ENCODE measurements around the gene DMD. TPM values are rescaled to one million over a fixed set of nuclear protein-coding genes. Genes with fewer than 3 reads are reported as not detected.

DMD gene
- total RNA-seq, 1 donor from 2014 or later, result 30.6 TPM

GRCh38 chrX:31355206-31355955 is 1856.0 kb downstream of the DMD start:
- Mint-ChIP-seq H3K27ac (no peak overlapping the region), H3K4me3 (no peak overlapping the region)

GRCh38 chrX:31353095-31353494 is 1858.3 kb downstream of the DMD start:
- peaks cover 2% of the 10 kb centered on the region for H3K36me3 Mint-ChIP-seq
- Histone ChIP-seq H3K27me3 (no peaks in the 10 kb centered on the region), H3K9ac (no peak overlapping the region), H3K27ac (no peak overlapping the region), H3K4me2 (no peak overlapping the region), H3F3A (ENCODE audit: low read depth) (no peaks in the 10 kb centered on the region), H3K36me3 (no peaks in the 10 kb centered on the region), H3K4me1 (peaks cover 17% of the 10 kb centered on the region), H3K79me2 (ENCODE audit: low read depth) (no peaks in the 10 kb centered on the region), H3K4me3 (no peak overlapping the region), H4K20me1 (ENCODE audit: low read depth) (no peaks in the 10 kb centered on the region), H2AFZ (replicated peaks) (no peak overlapping the region), H3K9me3 (ENCODE audit: low read depth) (no peaks in the 10 kb centered on the region)
- no peak overlapping the region for H3K4me3 Mint-ChIP-seq
- H3K9me3 Mint-ChIP-seq, result no peaks in the 10 kb centered on the region
- H3K27ac Mint-ChIP-seq, result no peak overlapping the region
- DNase-seq (ENCODE audit: low spot score), result no peak
- H3K4me1 Mint-ChIP-seq, result peaks cover 19% of the 10 kb centered on the region
- TF ChIP-seq EZH2 (IDR thresholded peaks at IDR 0.05) (no peak), CTCF (IDR thresholded peaks at IDR 0.05) (no peak), EZH2phosphoT487 (IDR thresholded peaks at IDR 0.05) (no peak)
- no peaks in the 10 kb centered on the region for H3K27me3 Mint-ChIP-seq (ENCODE audit: insufficient read depth, low read depth)

More at GRCh38 chrX:31355206-31355955, 1856.0 kb downstream of the DMD start:
- Histone ChIP-seq H3K4me3 (no peak overlapping the region), H2AFZ (replicated peaks) (no peak overlapping the region), H3K79me2 (ENCODE audit: low read depth) (no peaks in the 10 kb centered on the region), H3K9me3 (ENCODE audit: low read depth) (no peaks in the 10 kb centered on the region), H3K9ac (no peak overlapping the region), H3K27ac (no peak overlapping the region), H4K20me1 (ENCODE audit: low read depth) (no peaks in the 10 kb centered on the region), H3K4me2 (no peak overlapping the region), H3K36me3 (no peaks in the 10 kb centered on the region), H3F3A (ENCODE audit: low read depth) (no peaks in the 10 kb centered on the region), H3K4me1 (peaks cover 17% of the 10 kb centered on the region), H3K27me3 (no peaks in the 10 kb centered on the region)
- DNase-seq (ENCODE audit: low spot score), result no peak
- Mint-ChIP-seq H3K4me1 (peaks cover 20% of the 10 kb centered on the region), H3K36me3 (peaks cover 2% of the 10 kb centered on the region), H3K9me3 (no peaks in the 10 kb centered on the region), H3K27me3 (ENCODE audit: insufficient read depth, low read depth) (no peaks in the 10 kb centered on the region)
- TF ChIP-seq CTCF (IDR thresholded peaks at IDR 0.05) (no peak), EZH2 (IDR thresholded peaks at IDR 0.05) (no peak), EZH2phosphoT487 (IDR thresholded peaks at IDR 0.05) (no peak)

- Histone ChIP-seq H3K27me3 (no peaks in the 10 kb centered on the region), H3K27ac (no peak overlapping the region), H3F3A (ENCODE audit: low read depth) (no peaks in the 10 kb centered on the region), H3K4me2 (no peak overlapping the region), H4K20me1 (ENCODE audit: low read depth) (no peaks in the 10 kb centered on the region), H3K79me2 (ENCODE audit: low read depth) (no peaks in the 10 kb centered on the region), H3K4me3 (no peak overlapping the region), H3K4me1 (peaks cover 3% of the 10 kb centered on the region), H2AFZ (replicated peaks) (no peak overlapping the region), H3K36me3 (no peaks in the 10 kb centered on the region), H3K9me3 (ENCODE audit: low read depth) (no peaks in the 10 kb centered on the region), H3K9ac (no peak overlapping the region)
- Mint-ChIP-seq H3K4me1 (no peaks in the 10 kb centered on the region), H3K36me3 (no peaks in the 10 kb centered on the region), H3K9me3 (peaks cover 3% of the 10 kb centered on the region), H3K27ac (no peak overlapping the region), H3K27me3 (ENCODE audit: insufficient read depth, low read depth) (no peaks in the 10 kb centered on the region), H3K4me3 (no peak overlapping the region)
- DNase-seq (ENCODE audit: low spot score), result no peak
- TF ChIP-seq EZH2phosphoT487 (IDR thresholded peaks at IDR 0.05) (no peak), EZH2 (IDR thresholded peaks at IDR 0.05) (no peak), CTCF (IDR thresholded peaks at IDR 0.05) (no peak)
These were observed 1860.6 kb downstream of the DMD start for GRCh38 chrX:31350808-31351074.

Measured in neural progenitor cell (in vitro differentiated cells).